Right kidney (tissue), 1 donor: ENCODE data around the gene NDUFA6.
"Not testable (repeated sequence)": the region's sequence is repeated elsewhere in the genome, so short reads cannot be mapped to it uniquely, and the experiment has no call there.

Experiments used
- DNase-seq: peaks from one replicate; pipeline ENCODE4 v3.0.0-alpha.2; 2016

The NDUFA6 gene

GRCh38 chr22:42116848-42117424, 26.4 kb upstream of the NDUFA6 start:
- no peak for DNase-seq

GRCh38 chr22:42115420-42115830, 24.9 kb upstream of the NDUFA6 start:
- DNase-seq: not testable (repeated sequence)

- DNase-seq: no peak
Observed at GRCh38 chr22:42114721-42115120, 24.1 kb upstream of the NDUFA6 start.

GRCh38 chr22:42112793-42113192, 22.2 kb upstream of the NDUFA6 start:
- DNase-seq: not testable (repeated sequence)

- DNase-seq: no peak
Observed at GRCh38 chr22:42111798-42112197, 21.2 kb upstream of the NDUFA6 start.

GRCh38 chr22:42108848-42109247, 18.3 kb upstream of the NDUFA6 start:
- DNase-seq: no peak

- not testable (repeated sequence) for DNase-seq
Observed at GRCh38 chr22:42104332-42104860, 13.8 kb upstream of the NDUFA6 start.

GRCh38 chr22:42101199-42101598, 10.6 kb upstream of the NDUFA6 start:
- no peak for DNase-seq

GRCh38 chr22:42091455-42091782, 847 bp upstream of the NDUFA6 start:
- DNase-seq: no peak

- no peak for DNase-seq
Observed at GRCh38 chr22:42086051-42086450, 4.5 kb downstream of the NDUFA6 start.

DNA sequence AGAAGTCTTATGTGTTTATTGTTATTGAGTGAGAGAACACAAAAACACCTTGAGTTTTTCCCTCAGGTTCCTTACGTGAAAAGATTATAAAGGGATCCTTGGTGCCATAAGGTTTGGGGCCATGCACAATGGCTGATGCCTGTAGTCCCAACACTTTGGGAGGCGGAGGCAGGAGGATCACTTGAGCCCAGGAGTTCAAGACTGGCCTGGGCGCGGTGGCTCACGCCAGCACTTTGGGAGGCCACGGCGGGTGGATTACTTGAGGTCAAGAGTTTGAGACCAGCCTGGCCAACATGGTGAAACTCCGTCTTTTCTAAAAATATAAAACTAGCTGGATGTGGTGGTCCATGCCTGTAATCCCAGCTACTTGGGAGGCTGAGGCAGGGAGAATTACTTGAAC, 5.7 kb downstream of the NDUFA6 start:
- DNase-seq: no peak

DNA sequence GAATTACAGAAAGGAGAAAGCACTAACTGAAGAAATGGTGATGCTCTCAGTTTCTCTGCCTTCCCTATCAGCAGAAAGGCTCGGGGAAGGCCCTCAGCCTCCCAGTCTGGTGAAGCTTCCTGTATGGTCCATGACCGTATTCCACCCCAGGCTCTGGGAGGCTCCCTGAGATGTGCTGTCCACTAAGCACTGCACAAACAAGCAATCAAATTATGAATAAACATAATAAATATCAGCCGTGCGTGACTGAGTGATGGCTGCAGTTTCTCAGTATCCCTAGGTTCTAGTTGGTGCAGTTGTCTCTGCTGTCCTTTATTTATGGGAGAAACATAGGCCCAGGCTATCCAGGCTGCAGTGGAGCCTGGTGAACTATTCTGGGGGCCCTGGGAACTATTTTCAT, 7.5 kb downstream of the NDUFA6 start:
- no peak for DNase-seq

GRCh38 chr22:42080287-42080686, 10.3 kb downstream of the NDUFA6 start:
- no peak for DNase-seq

DNA sequence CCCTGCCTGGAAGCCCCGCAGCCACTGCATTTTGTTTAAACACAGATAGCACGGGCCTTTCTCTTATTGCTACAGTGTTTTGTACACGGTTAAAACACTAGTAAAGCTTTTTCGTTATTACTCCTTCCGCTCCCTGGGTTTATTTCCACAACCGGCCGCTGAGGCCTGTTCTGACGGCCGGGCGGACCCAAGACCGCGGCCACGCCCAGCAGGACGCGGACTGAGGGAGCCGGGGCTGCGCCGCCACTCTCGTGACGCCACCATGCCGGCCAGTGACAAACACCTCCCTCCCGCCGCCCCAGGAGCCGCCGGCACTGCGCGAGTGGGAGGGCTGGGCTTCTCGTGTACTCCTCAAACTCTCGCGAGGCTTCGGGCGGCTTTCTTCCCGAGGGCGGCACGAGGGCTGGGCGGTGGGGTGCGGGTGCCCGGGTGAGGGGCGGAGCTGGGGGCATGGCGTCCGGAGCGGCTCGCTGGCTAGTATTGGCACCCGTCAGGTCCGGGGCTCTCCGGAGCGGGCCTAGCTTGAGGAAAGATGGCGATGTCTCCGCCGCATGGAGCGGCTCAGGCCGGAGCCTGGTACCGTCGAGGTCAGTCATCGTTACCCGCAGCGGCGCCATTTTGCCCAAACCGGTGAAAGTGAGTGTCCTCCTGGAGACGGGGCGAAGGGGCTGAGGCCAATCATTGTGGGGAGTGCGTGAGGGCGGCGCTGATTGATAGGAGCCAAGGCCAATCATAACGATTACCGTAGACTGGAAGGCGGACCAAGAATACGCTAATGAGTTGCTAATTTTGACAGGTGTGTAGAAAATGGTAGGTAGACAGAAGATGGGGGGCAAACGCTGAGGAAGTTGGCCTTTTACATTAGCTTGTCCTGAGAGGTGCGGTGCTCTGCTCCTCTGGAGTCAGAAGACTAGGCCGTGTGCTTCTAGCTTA, 11.0 kb downstream of the NDUFA6 start, which contains the start of gene SMDT1:
Gene SMDT1, plus strand, starts transcription at position 382 of the 933 bp plus-strand sequence. Its CDS starts 69 bp downstream, at position 451.
- DNase-seq: peak; percentile 99

DNA sequence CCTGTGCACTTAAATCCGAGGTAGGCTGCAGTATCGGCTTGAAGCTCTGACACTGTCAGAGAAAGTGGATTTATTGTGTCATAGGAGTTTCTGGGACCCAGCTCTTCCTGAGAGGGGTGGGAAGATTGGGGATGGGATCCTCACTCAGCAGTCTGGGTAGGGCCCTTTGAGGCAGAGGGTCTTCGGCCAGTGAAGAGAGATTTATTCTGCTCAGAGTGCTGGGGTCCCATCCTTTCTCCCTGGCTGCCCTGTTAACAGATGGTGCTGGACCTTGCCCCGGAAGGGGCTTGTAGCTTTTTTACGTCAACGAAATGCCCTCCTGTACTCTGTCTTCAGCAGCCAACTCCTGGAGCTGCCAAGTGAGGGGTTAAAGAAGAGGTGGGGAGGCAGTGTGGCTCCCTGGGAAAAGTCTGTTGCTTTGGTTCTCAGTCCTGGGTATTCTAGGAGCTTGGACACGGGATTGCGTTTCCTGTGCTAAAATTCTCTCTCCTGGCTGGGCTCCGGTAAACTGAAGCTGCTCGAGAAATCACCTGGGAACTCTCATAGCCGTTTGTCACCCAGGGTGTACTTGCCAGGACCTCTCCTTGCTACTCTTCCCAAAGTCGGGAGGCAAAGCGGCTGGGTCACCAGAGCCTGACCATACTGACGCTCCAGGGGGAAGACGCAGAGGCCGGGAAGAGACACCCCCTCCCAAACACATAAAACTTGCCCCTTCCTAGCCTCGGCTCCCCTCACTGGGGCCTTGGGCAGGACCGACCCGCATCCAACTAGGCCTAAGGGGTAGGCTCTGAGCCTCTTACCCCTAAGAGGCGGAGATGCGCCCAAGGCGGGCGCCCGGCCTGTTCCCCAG, 11.9 kb downstream of the NDUFA6 start:
- DNase-seq: no peak

DNA sequence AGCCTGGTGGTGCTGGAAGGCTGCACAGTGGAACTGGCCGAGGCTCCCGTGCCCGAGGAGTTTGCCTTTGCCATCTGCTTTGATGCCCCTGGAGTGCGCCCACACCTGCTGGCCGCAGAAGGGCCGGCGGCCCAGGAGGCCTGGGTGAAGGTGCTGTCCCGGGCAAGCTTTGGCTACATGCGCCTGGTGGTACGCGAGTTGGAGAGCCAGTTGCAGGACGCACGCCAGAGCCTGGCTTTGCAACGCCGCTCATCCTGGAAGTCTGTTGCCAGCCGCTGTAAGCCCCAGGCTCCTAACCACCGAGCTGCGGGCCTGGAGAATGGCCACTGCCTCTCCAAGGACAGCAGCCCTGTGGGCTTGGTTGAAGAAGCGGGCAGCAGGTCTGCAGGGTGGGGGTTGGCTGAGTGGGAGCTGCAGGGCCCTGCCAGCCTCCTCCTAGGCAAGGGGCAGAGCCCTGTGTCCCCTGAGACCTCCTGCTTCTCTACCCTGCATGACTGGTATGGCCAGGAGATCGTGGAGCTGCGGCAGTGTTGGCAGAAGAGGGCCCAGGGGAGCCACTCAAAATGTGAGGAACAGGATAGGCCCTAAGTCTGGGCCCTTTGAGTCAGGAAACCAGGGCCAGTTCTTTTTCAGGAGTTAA, 13.0 kb downstream of the NDUFA6 start:
- DNase-seq: no peak

DNA sequence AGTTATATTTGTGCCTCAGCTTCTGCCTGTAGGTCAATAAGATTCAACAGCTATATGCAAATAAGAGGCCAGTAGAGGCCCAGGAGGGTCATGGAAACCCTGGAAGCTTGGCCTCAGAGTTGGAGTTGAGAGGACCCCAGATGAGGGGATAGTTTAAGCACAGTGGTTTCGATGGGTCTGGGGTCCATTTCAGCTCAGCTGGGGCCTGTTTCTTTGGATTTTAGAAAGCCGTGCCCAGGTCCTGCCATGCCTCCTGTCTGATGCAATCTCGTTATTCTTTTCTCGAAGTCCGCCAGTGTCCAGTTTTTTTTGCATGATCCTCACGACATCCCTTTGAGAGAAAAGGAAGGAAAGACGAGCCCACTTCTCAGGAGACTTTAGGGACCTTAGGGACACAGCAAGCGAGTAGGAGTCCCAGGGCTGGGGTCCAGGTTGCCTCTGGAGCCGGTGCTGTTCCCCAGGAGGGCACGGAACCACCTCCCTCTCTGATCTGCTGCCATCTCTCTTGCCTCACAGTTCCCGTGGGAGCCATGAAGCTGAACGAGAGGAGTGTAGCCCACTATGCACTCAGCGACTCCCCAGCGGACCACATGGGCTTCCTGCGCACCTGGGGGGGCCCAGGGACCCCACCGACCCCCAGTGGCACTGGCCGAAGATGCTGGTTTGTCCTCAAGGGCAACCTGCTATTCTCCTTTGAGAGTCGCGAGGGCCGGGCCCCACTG, 13.6 kb downstream of the NDUFA6 start:
- DNase-seq: no peak

GRCh38 chr22:42074846-42075676, 15.5 kb downstream of the NDUFA6 start:
- no peak for DNase-seq

DNA sequence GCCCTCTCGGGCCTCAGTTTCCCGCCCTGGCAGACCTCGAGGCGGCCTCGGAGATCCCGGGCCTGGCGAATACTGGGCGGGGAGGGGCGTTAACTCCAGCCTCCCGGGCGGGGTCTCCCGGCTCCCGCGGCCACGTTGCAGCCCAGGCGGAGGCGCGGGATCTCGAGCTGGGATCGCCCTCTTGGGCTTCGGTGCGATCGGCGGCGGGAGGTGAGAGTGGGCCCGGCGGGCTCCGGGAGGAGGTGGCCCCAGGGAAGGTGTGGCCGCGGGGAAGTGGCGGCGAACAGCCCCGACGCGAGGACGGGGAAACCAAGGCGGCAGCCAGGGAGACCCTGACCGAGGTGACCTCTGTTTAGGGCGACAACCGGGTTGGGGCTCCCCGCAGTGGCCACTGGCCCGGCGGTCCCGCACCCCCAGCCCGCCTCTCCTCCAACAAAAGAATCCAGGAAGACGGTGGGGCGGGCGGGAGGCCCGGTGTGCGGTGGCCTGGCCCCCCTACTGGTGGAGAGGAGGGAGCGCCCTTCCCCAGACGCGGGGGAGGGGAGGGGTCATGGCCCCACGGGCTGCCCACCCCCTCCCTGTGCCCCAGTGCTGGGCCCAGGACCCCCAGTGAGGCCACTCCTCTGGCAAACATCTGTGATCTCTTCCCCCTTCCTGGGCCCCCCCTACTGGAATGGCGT, 16.3 kb downstream of the NDUFA6 start, which contains the start of gene PHETA2:
Gene PHETA2, plus strand, starts transcription at position 117 of the 680 bp plus-strand sequence. CDS start 3,046 bp downstream, outside the sequence.
- peak; percentile 76 for DNase-seq

DNA sequence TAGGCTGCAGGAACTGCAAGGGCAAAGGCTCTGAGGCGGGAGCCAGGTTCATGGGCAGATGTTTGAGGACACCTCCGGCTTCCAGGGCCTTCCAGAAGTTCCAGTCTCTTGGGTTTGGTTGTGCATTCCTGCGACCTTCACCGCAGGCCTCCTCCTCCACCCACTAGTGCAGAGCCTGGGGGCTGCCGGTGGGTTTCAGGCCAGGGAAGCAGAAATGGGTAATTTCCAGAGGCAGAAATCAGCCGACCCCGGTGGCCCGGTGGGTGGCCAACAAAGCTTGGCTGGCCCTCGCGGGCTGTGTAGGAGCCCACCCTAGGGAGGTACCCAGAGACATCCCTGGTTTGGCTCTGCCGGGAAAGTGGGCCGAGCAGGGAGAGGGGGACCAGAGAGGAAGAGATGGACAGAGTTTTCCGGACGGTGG, 16.9 kb downstream of the NDUFA6 start:
- DNase-seq: no peak
